Skeletal muscle cell (primary cell): ENCODE measurements around the gene SLC24A5.
A peak's percentile ranks its signal among the peaks of the same experiment; 100 is the strongest.

ENCODE experiments used
- DNase-seq: peaks from one replicate; pipeline ENCODE4 v3.0.0-alpha.2; 2010; ENCODE audit warnings: low read depth
- H3K4me3 ChIP-seq: 2 replicates; pipeline ENCODE4 v1.5.1; 2011; ENCODE audit warnings: low read depth, mild to moderate bottlenecking, control low read depth, low read length, moderate library complexity

SLC24A5 gene

DNA sequence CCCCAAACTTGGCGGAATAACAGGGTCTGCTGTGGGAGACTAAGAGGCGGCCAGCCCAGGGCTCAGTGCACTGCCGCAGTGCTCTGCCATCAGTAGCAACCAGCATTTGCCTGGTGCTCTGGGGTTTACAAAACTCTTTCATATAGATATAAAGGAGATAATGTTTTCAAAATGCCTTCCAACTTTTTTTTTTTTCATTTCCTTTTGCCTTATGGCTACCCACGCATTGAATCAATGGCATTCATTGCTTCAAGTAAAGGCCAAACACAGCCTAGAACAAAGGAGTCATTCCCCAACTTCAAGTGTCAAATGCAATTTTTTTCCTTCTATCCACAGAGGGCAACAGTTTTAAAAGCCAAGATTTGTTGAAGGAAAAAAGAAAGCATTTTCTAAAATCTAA is 11.6 kb upstream of the SLC24A5 start:
- no peak for DNase-seq
- no peak overlapping the region for H3K4me3 ChIP-seq

GRCh38 chr15:48109856-48110531 is 10.8 kb upstream of the SLC24A5 start:
- no peak for DNase-seq
- no peak overlapping the region for H3K4me3 ChIP-seq

GRCh38 chr15:48112242-48112641 is 8.5 kb upstream of the SLC24A5 start:
- no peak overlapping the region for H3K4me3 ChIP-seq
- DNase-seq, result no peak

DNA sequence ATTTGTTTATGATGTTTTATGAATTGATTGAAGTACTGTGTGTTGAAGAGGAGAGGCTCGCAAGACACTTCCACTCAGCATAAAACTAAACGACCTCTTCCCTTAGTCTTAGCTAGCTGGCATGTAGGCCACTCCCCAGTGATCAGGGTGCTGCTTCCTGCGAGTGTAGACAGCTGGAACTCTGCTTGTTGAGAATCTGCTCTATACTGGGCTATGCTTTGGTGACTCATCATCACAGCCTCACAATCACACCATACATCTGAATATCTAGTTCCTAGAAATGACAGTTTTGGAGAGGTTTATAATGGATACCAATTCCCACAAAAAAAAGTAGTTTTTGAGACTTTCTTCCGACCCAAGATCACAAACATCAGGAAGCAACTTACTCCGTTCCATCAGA is 1.5 kb upstream of the SLC24A5 start:
- no peak for DNase-seq
- no peak overlapping the region for H3K4me3 ChIP-seq

GRCh38 chr15:48121849-48122248 is 1.1 kb downstream of the SLC24A5 start:
- DNase-seq, result no peak
- no peak overlapping the region for H3K4me3 ChIP-seq

DNA sequence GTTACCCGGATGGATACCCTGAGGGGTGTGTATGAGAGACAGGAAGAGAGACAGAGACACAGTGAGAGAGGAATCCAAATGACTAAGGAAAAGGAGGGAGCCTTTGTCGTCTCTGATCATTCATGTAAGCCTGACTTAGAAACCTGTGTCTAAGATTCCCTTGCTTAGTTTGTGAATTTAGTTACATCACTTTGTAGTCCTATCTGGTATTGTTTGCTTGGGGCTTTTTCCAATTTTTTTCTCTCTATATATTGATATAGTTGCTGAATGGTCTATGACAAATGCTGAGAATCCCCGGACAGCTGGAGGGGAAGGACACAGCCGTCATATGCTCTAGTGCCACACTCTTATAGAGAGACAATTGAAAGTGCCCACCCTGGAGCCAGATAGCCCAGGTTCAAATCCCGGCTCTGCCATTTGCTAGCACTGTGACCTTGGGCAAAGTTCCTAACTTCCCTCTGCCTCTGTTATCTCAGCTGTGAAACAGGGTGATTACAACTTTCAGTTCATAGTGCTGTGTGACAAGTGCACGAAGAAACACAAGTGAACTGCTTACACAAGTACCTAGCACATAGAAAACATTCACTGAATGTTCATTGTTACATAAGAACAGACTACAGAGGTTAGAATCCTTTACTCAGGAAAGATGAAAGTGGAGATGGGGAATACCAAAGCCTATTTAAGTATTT is 6.0 kb downstream of the SLC24A5 start:
- no peak overlapping the region for H3K4me3 ChIP-seq
- DNase-seq, result no peak

GRCh38 chr15:48131324-48131723 is 10.5 kb downstream of the SLC24A5 start:
- no peak overlapping the region for H3K4me3 ChIP-seq
- DNase-seq, result no peak

DNA sequence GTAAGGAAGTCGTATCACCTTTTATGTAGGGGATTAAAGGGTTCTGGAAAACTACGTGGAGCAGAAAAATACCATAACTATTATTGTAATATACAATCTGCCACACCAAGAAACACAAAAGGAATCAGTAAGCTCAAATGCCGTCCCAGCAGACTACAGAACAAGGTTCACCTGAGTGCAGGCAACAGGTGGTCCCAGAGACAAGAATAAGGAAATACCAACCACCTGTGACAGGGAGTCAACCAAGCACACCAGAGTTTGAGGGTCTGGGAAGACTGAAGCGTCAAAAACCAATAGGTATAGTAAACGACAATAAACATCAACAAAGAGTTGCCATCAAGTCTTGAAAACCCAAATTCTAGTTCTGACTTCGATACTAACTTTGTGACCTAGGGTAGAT is 12.1 kb downstream of the SLC24A5 start:
- DNase-seq, result no peak
- no peak overlapping the region for H3K4me3 ChIP-seq

DNA sequence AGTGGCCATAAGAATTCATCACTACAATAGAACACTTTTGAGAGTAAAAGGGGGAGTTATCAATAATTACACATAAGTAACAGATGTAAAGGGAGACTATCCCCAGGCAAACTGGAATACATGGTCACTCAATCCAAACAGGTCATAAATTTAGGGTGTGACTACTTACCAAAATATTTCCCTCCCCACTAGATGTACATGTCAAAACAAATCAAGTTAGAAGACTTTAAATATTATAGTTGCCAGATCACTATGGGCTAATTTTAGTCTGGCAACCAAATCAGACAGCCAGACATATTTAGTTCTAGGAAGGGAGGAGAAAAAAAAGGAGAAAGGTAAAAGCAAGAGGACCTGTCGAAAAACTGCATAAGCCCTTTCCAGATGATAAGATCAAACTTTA is 23.1 kb downstream of the SLC24A5 start:
- no peak overlapping the region for H3K4me3 ChIP-seq
- DNase-seq, result no peak

DNA sequence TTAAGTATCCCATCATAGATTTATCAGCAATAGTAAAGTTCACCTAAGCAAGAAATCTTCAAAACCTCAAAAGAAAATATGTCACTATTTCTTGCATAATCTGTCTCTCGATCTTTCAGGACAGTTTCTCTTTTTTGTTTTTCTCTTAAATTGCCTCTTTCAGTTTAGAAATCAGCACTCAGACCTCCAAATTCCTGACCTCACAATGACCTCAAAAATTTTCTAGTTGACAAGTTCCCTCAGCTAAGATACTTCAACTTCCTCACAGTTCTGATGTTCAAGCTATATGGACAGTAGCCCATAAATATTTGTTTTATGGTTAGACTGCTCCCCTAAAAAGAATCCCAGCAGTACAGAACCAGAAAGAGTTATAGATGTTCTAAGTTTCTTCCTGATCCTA is 24.1 kb downstream of the SLC24A5 start:
- no peak for DNase-seq
- no peak overlapping the region for H3K4me3 ChIP-seq

GRCh38 chr15:48145923-48146322 is 25.1 kb downstream of the SLC24A5 start:
- DNase-seq, result no peak
- H3K4me3 ChIP-seq, result no peak overlapping the region

- no peak overlapping the region for H3K4me3 ChIP-seq
- no peak for DNase-seq
Measured at GRCh38 chr15:48147358-48147757, 26.6 kb downstream of the SLC24A5 start.

DNA sequence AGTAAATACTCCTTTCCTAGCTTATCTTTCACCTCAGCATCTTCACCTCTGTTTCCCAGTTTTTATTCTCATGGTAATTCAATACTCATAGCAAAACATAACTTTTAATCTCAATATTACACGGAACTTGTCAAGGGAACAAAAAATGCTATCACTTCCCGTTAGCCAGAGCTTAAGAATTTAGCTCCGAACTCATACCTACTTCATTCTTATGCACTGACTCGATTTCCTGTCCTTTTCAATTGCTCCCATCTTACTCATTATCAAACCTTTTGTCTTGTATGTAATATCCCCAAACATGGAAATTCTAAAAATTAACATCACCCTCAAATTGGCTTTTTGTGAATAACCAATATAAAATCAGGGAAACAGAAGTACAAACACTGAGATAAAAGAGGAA is 29.1 kb downstream of the SLC24A5 start:
- DNase-seq, result peak; percentile 29
- H3K4me3 ChIP-seq, result no peak overlapping the region

DNA sequence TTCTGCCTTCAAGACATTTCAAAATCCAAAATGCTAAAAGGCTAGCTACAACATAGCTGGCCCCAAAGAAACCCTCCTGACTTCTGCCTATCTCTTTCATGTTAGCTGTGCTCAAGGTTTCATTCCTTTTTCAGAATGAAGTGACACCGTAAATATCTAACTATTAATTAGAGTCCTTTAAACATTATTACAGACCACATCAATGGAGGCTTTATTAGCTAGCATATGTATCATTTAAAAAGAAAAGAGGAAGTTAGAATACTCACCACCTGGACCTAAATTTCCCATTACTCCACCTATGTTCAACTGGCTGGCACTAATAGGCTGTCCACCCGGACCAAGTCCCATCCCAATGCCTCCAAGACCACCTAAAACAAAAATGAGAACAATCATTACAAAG is 32.7 kb downstream of the SLC24A5 start:
- no peak overlapping the region for H3K4me3 ChIP-seq

DNA sequence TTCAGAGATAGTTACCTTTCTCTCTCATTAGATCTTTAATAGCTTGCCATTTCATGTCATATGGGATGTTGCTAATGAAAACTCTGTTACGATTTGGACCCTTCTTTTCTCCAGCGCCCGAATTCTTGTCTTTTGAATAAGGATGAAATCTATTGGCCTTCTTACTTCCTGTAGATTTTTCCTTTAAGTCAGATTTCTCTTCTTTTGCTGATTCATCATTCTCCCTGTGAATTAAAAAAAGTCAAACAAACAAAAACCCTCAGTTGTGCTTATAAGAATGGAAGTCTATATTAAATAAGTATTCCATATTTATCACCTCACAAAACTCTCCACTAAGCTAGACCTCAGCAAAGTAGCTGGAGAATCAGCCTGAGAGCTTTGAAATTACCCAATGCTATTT is 47.8 kb downstream of the SLC24A5 start:
- no peak for DNase-seq

More for the DNA sequence above, 32.7 kb downstream of the SLC24A5 start:
- no peak for DNase-seq

GRCh38 chr15:48170981-48171380 is 50.2 kb downstream of the SLC24A5 start:
- H3K4me3 ChIP-seq, result no peak overlapping the region
- DNase-seq, result no peak

More for the DNA sequence above, 47.8 kb downstream of the SLC24A5 start:
- no peak overlapping the region for H3K4me3 ChIP-seq

DNA sequence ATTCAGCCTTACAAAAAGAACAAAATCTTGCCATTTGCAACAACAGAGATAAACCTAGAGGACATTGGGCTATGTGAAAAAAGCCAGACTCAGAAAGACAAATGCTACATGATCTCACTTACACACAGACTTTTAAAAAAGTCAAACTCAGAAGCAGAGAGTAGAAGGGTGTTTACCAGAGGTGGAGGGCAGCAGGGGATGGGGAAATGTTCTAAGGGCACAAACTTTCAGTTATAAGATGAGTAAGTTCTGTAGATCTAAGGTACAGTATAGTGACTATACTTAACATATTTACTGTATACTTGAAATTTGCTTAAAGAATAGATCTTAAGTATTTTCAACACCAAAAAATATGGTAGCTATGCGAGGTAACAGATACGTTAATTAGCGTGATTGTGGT is 54.3 kb downstream of the SLC24A5 start:
- H3K4me3 ChIP-seq, result no peak overlapping the region
- DNase-seq, result no peak

GRCh38 chr15:48176112-48176511 is 55.3 kb downstream of the SLC24A5 start:
- DNase-seq, result peak; percentile 3
- H3K4me3 ChIP-seq, result no peak overlapping the region

DNA sequence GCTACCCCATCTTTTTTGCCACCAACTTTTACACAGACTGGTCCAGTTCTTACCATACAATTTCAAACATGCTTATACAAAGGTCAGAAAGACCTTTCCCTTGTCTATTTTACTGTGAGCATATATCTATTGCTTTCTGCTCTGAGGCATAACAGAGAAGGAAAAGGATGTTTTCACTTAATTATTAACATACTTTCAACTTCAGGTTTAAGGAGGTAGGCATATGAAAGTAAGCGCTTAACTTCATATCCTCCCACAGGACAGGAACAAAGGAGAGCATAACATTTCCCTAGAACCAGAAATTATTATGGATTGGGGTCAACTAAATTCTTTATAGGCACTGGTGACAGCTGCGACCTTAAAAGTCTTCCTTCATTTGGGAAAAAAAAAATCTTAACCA is 56.2 kb downstream of the SLC24A5 start:
- no peak for DNase-seq
- peak overlapping the region; percentile 69 for H3K4me3 ChIP-seq

GRCh38 chr15:48177383-48177765 is 56.6 kb downstream of the SLC24A5 start:
- peak overlapping the region; percentile 69 for H3K4me3 ChIP-seq
- peak; percentile 3 for DNase-seq
